ENCODE measurements around the gene MT1E. TPM values are rescaled to one million over a fixed set of nuclear protein-coding genes. Genes with fewer than 3 reads are reported as not detected.
"Not testable (repeated sequence)": the region's sequence is repeated elsewhere in the genome, so short reads cannot be mapped to it uniquely, and the experiment has no call there.

The MT1E gene
- polyA plus RNA-seq, 1 experiment: 153 TPM

- no peaks in the 10 kb centered on the region for H3K27me3 ChIP-seq (ENCODE audit: control insufficient read depth, insufficient read depth, low read length)
- ChIA-PET POLR2A (interaction anchor here (0.6 to 2.8 kb wide), 3 partner anchors 8 to 94 kb away, joined by 4 to 25 read pairs (median 4); partner anchors contain the start of genes MT1E and MT2A), CTCF (interaction anchor here (1.0 kb wide), 1 partner anchor 84 kb away, joined by 3 read pairs; no protein-coding TSS in a partner anchor)
- peak overlapping the region; percentile 46 for H3K4me3 ChIP-seq (ENCODE audit: low read depth, low read length)
- no peak for DNase-seq (ENCODE audit: low read depth, low spot score)
- no peak overlapping the region for H3K27ac ChIP-seq (ENCODE audit: low read depth, low read length)
- no peak for TF ChIP-seq CTCF (IDR thresholded peaks at IDR 0.05; ENCODE audit: low read depth, low read length)
- H3K9me3 ChIP-seq (ENCODE audit: control insufficient read depth, insufficient read depth, low read length): no peaks in the 10 kb centered on the region
Measured at GRCh38 chr16:56617212-56618085, 8.1 kb upstream of the MT1E start.

- Histone ChIP-seq H3K4me3 (ENCODE audit: low read depth, low read length) (no peak overlapping the region), H3K27ac (ENCODE audit: low read depth, low read length) (no peak overlapping the region), H3K9me3 (ENCODE audit: control insufficient read depth, insufficient read depth, low read length) (no peaks in the 10 kb centered on the region), H3K27me3 (ENCODE audit: control insufficient read depth, insufficient read depth, low read length) (no peaks in the 10 kb centered on the region)
- no peak for TF ChIP-seq CTCF (IDR thresholded peaks at IDR 0.05; ENCODE audit: low read depth, low read length)
- CTCF ChIA-PET: interaction anchor here (1.0 kb wide), 1 partner anchor 84 kb away, joined by 3 read pairs; no protein-coding TSS in a partner anchor
- no peak for DNase-seq (ENCODE audit: low read depth, low spot score)
- POLR2A ChIA-PET: interaction anchor here (0.6 to 2.8 kb wide), 3 partner anchors 8 to 94 kb away, joined by 4 to 25 read pairs (median 4); partner anchors contain the start of genes MT1E and MT2A
Measured at GRCh38 chr16:56618138-56618537, 7.4 kb upstream of the MT1E start.

- ChIA-PET POLR2A (no interaction called here), CTCF (no interaction called here)
- H3K27me3 ChIP-seq (ENCODE audit: control insufficient read depth, insufficient read depth, low read length): no peaks in the 10 kb centered on the region
- H3K4me3 ChIP-seq (ENCODE audit: low read depth, low read length): no peak overlapping the region
- TF ChIP-seq CTCF (IDR thresholded peaks at IDR 0.05; ENCODE audit: low read depth, low read length): no peak
- no peak overlapping the region for H3K27ac ChIP-seq (ENCODE audit: low read depth, low read length)
- no peak for DNase-seq (ENCODE audit: low read depth, low spot score)
- no peaks in the 10 kb centered on the region for H3K9me3 ChIP-seq (ENCODE audit: control insufficient read depth, insufficient read depth, low read length)
Measured at GRCh38 chr16:56620339-56620897, 5.2 kb upstream of the MT1E start.

- DNase-seq (ENCODE audit: low read depth, low spot score); CTCF ChIA-PET: not testable (repeated sequence)
Measured at GRCh38 chr16:56621665-56622445, 3.7 kb upstream of the MT1E start.

GRCh38 chr16:56623184-56623583, 2.4 kb upstream of the MT1E start:
- H3K27ac ChIP-seq (ENCODE audit: low read depth, low read length); H3K27me3 ChIP-seq (ENCODE audit: control insufficient read depth, insufficient read depth, low read length); DNase-seq (ENCODE audit: low read depth, low spot score); H3K9me3 ChIP-seq (ENCODE audit: control insufficient read depth, insufficient read depth, low read length); CTCF ChIA-PET; H3K4me3 ChIP-seq (ENCODE audit: low read depth, low read length): not testable (repeated sequence)
- POLR2A ChIA-PET: interaction anchor here (4.8 kb wide), 1 partner anchor 14 kb away, joined by 201 read pairs; the partner anchor contains the start of gene MT2A

More at GRCh38 chr16:56621665-56622445, 3.7 kb upstream of the MT1E start:
- H3K9me3 ChIP-seq (ENCODE audit: control insufficient read depth, insufficient read depth, low read length); H3K27me3 ChIP-seq (ENCODE audit: control insufficient read depth, insufficient read depth, low read length); POLR2A ChIA-PET; H3K27ac ChIP-seq (ENCODE audit: low read depth, low read length); H3K4me3 ChIP-seq (ENCODE audit: low read depth, low read length): not testable (repeated sequence)

Measured in AG04450 (cell line).